Peyer's patch (tissue), 4 donors: ENCODE data around the gene ISCA2. TPM values are rescaled to one million over a fixed set of nuclear protein-coding genes. Genes with fewer than 3 reads are reported as not detected.

Experiments used
- DNase-seq, 3 donors: peaks; one replicate each; pipeline ENCODE4 v3.0.0-alpha.2; 2017 to 2019
- H3K27ac ChIP-seq, 4 donors: fragments of 200-600 bp; sonication (generic); one replicate each; pipeline ENCODE4 v1.5.1; 2016 to 2019
- H3K27me3 ChIP-seq, 2 donors: fragments of 200-600 bp; sonication (generic); one replicate each; pipeline ENCODE4 v1.5.1; 2019
- H3K36me3 ChIP-seq, 3 donors: fragments of 200-600 bp; sonication (generic); one replicate each; pipeline ENCODE4 v1.5.1; 2016 to 2019
- H3K4me1 ChIP-seq, 4 donors: fragments of 200-600 bp; sonication (generic); one replicate each; pipeline ENCODE4 v1.5.1; 2016 to 2019
- H3K4me3 ChIP-seq, 4 donors: fragments of 200-600 bp; sonication (generic); 1 replicate in 3 of 4; 2 replicates in 1 of 4; pipeline ENCODE4 v1.5.1; 2016 to 2019; ENCODE audit warnings: mild to moderate bottlenecking in 1 of 4
- H3K9me3 ChIP-seq, 4 donors: fragments of 200-600 bp; sonication (generic); one replicate each; pipeline ENCODE4 v1.5.1; 2016 to 2019; ENCODE audit warnings: mild to moderate bottlenecking in 1 of 4
- CTCF ChIP-seq, 6 experiments: fragments of 450-650 bp in 4 of 6; fragments of 200-600 bp in 2 of 6; sonication (generic) in 1 of 6; IDR thresholded peaks; one replicate each; pipeline ENCODE4 v1.5.1; 2017 to 2019; ENCODE audit warnings: antibody characterized with exemption in 6 of 6, mild to moderate bottlenecking in 3 of 6, moderate library complexity in 1 of 6
- POLR2A ChIP-seq, 2 donors: fragments of 450-650 bp; IDR thresholded peaks; one replicate each; pipeline ENCODE4 v1.5.1; 2017; ENCODE audit warnings: antibody characterized with exemption in 2 of 2, mild to moderate bottlenecking in 2 of 2, moderate library complexity in 2 of 2
- total RNA-seq, 4 donors: library from RNA; depleted of rRNA; stranded (reverse); fragments of >200 nt; gene quantifications; one replicate each; pipeline ENCODE4 v1.1.0, GENCODE V29; 2016

ISCA2 gene
- total RNA-seq, 4 donors from 2014 or later = 11.6 to 18.2 (median 15.8) TPM

GRCh38 chr14:74539503-74539902, 45.9 kb downstream of the ISCA2 start:
- H3K36me3 ChIP-seq = no peaks in the 10 kb centered on the region
- peak in 1 of 3 donors; percentile 15 for DNase-seq
- TF ChIP-seq CTCF (IDR thresholded peaks at IDR 0.05) (no peak), POLR2A (IDR thresholded peaks at IDR 0.05) (no peak)
- H3K4me1 ChIP-seq = no peaks in the 10 kb centered on the region
- H3K27me3 ChIP-seq = no peaks in the 10 kb centered on the region
- no peak overlapping the region for H3K4me3 ChIP-seq
- H3K9me3 ChIP-seq = no peaks in the 10 kb centered on the region
- H3K27ac ChIP-seq = no peak overlapping the region

- no peak for DNase-seq
- Histone ChIP-seq H3K36me3 (no peaks in the 10 kb centered on the region), H3K4me3 (no peak overlapping the region), H3K9me3 (no peaks in the 10 kb centered on the region), H3K27me3 (no peaks in the 10 kb centered on the region), H3K27ac (no peak overlapping the region), H3K4me1 (no peaks in the 10 kb centered on the region)
- TF ChIP-seq POLR2A (IDR thresholded peaks at IDR 0.05) (no peak), CTCF (IDR thresholded peaks at IDR 0.05) (no peak)
Observed at GRCh38 chr14:74541225-74541624, 47.7 kb downstream of the ISCA2 start.

DNA sequence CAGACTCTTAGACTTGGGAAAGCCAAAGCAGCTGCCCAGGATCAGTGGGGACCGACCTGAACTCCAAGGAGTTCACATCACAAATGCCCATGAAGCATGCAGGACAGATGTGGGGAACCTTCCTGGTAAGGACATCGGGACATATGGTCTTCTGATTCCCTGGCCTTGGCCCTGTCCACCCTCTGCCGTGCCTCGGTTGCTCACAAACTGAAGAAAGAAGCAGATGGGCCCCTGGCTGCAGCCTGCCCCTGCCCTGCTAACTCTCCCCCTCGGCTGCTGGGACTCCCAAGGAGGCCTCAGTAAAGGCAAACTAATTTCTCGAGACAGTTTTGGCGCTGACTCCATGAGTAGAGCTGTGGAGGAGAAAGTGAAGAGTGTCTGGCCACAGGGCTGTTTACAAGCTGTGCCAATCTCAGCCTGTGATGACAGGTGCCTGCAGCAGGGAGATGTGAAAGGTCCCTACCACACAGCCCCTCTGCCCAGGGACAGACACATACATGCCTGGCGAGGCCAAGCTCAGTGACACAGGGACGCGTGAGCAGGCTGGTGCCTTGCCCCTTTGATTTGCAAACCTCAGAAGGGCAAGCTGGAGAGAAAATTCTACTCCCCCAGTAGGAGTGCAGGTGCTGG, 48.6 kb downstream of the ISCA2 start:
- H3K27ac ChIP-seq = no peak overlapping the region
- H3K4me1 ChIP-seq = no peaks in the 10 kb centered on the region
- TF ChIP-seq CTCF (IDR thresholded peaks at IDR 0.05) (no peak), POLR2A (IDR thresholded peaks at IDR 0.05) (no peak)
- H3K4me3 ChIP-seq = no peak overlapping the region
- H3K36me3 ChIP-seq = no peaks in the 10 kb centered on the region
- DNase-seq = no peak
- H3K27me3 ChIP-seq = no peaks in the 10 kb centered on the region
- no peaks in the 10 kb centered on the region for H3K9me3 ChIP-seq

DNA sequence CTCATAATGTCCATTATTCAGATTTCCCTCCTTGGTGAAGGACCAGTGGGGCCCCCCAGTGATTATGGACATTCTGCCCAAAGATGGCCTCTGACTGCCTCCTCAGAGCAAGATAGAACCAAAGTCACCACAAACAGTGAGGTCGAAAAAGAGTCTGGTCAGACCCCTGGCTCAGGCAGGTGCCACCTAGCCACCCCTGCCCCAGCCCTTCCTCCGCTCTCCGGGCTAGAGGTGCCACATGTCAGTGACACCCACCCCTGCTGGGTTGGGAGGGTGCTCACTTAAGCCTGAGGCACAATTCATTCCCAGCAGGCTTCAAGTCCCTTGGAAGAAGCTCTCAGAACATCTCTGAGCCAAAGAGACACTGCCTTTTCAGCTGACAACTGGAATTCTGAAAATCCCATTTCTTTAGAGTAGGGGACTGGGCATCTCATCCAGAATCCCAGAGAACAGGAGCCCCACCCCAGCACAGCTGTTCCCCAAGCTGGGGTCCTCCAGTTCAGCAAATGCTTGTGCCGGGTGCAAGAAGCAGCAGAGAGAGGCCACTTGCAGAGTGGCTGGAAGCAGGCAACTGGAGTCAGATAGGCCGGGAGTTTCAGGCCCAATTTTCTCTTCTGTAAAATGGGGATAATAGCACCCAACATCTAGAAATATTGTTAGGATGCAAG, 50.3 kb downstream of the ISCA2 start:
- no peaks in the 10 kb centered on the region for H3K36me3 ChIP-seq
- no peak overlapping the region for H3K4me3 ChIP-seq
- TF ChIP-seq CTCF (IDR thresholded peaks at IDR 0.05) (no peak), POLR2A (IDR thresholded peaks at IDR 0.05) (no peak)

GRCh38 chr14:74545386-74545785, 51.8 kb downstream of the ISCA2 start:
- TF ChIP-seq CTCF (IDR thresholded peaks at IDR 0.05) (no peak), POLR2A (IDR thresholded peaks at IDR 0.05) (no peak)
- Histone ChIP-seq H3K36me3 (no peaks in the 10 kb centered on the region), H3K4me1 (no peaks in the 10 kb centered on the region), H3K4me3 (no peak overlapping the region), H3K9me3 (no peaks in the 10 kb centered on the region), H3K27ac (no peak overlapping the region), H3K27me3 (no peaks in the 10 kb centered on the region)
- no peak for DNase-seq

More for the DNA sequence above, 50.3 kb downstream of the ISCA2 start:
- Histone ChIP-seq H3K4me1 (no peaks in the 10 kb centered on the region), H3K27me3 (no peaks in the 10 kb centered on the region), H3K27ac (no peak overlapping the region), H3K9me3 (no peaks in the 10 kb centered on the region)
- DNase-seq = no peak
